Chondrocyte (in vitro differentiated cells): ENCODE measurements around the gene SMIM22. TPM values are rescaled to one million over a fixed set of nuclear protein-coding genes. Genes with fewer than 3 reads are reported as not detected.

ENCODE experiments used
- DNase-seq: peaks from one replicate; pipeline ENCODE4 v3.0.0; 2021; ENCODE audit warnings: mixed read lengths, low spot score
- H3K27ac Mint-ChIP-seq: one replicate; pipeline ENCODE4 v1.8.0; 2021; ENCODE audit warnings: mild to moderate bottlenecking, moderate library complexity, mixed read lengths; ENCODE audit not compliant: unreplicated experiment
- H3K27me3 Mint-ChIP-seq: 2 replicates; pipeline ENCODE4 v1.8.0; 2021; ENCODE audit warnings: low read depth, mixed read lengths
- H3K36me3 Mint-ChIP-seq: 2 replicates; pipeline ENCODE4 v1.8.0; 2021; ENCODE audit warnings: low read depth, mixed read lengths
- H3K4me1 Mint-ChIP-seq: 2 replicates; pipeline ENCODE4 v1.8.0; 2021; ENCODE audit warnings: low read depth, mild to moderate bottlenecking, mixed read lengths
- H3K4me3 Mint-ChIP-seq: one replicate; pipeline ENCODE4 v1.8.0; 2021; ENCODE audit warnings: mild to moderate bottlenecking, moderate library complexity, mixed read lengths; ENCODE audit not compliant: unreplicated experiment
- H3K9me3 Mint-ChIP-seq: 2 replicates; pipeline ENCODE4 v1.8.0; 2021; ENCODE audit warnings: low read depth, mixed read lengths
- CTCF ChIP-seq: fragments of 200-600 bp; sonication (generic); IDR thresholded peaks from 2 replicates; pipeline ENCODE4 v1.5.0; 2021; ENCODE audit warnings: antibody characterized with exemption, mild to moderate bottlenecking, moderate library complexity
- total RNA-seq: library from RNA; stranded (reverse); gene quantifications from 3 replicates; pipeline ENCODE4 v1.2.1, GENCODE V29; 2021

SMIM22 gene
- total RNA-seq, 1 donor from 2014 or later: not detected

- Mint-ChIP-seq H3K9me3 (no peaks in the 10 kb centered on the region), H3K27ac (no peak overlapping the region), H3K4me3 (no peak overlapping the region), H3K27me3 (no peaks in the 10 kb centered on the region), H3K36me3 (no peaks in the 10 kb centered on the region), H3K4me1 (no peaks in the 10 kb centered on the region)
- no peak for DNase-seq
- TF ChIP-seq CTCF: no peak
These were observed 9.3 kb upstream of the SMIM22 start for GRCh38 chr16:4785758-4786433.

- Mint-ChIP-seq H3K9me3 (no peaks in the 10 kb centered on the region), H3K27ac (no peak overlapping the region), H3K4me3 (no peak overlapping the region), H3K4me1 (no peaks in the 10 kb centered on the region), H3K27me3 (no peaks in the 10 kb centered on the region), H3K36me3 (no peaks in the 10 kb centered on the region)
- no peak for DNase-seq
- no peak for TF ChIP-seq CTCF
These were observed 8.1 kb upstream of the SMIM22 start for GRCh38 chr16:4787068-4787467.

GRCh38 chr16:4787627-4788482, 7.3 kb upstream of the SMIM22 start, which contains the start of gene SEPTIN12:
TSS of gene SEPTIN12 (minus strand) at chr16:4788345. CDS start at chr16:4787645, 700 bp downstream.
- H3K4me1 Mint-ChIP-seq: no peaks in the 10 kb centered on the region
- no peaks in the 10 kb centered on the region for H3K9me3 Mint-ChIP-seq
- H3K4me3 Mint-ChIP-seq: no peak within 1 kb of the TSS
- no peak for TF ChIP-seq CTCF
- no peaks in the 10 kb centered on the region for H3K36me3 Mint-ChIP-seq
- H3K27me3 Mint-ChIP-seq: no peaks in the 10 kb centered on the region
- H3K27ac Mint-ChIP-seq: no peak within 1 kb of the TSS
- no peak for DNase-seq

- H3K27ac Mint-ChIP-seq: no peak overlapping the region
- H3K4me3 Mint-ChIP-seq: no peak overlapping the region
- H3K4me1 Mint-ChIP-seq: no peaks in the 10 kb centered on the region
- H3K9me3 Mint-ChIP-seq: no peaks in the 10 kb centered on the region
- no peak for DNase-seq
- TF ChIP-seq CTCF: no peak
- no peaks in the 10 kb centered on the region for H3K27me3 Mint-ChIP-seq
- H3K36me3 Mint-ChIP-seq: no peaks in the 10 kb centered on the region
These were observed 6.7 kb upstream of the SMIM22 start for GRCh38 chr16:4788489-4788889.

GRCh38 chr16:4788910-4789309, 6.3 kb upstream of the SMIM22 start:
- no peaks in the 10 kb centered on the region for H3K36me3 Mint-ChIP-seq
- no peak for DNase-seq
- H3K27ac Mint-ChIP-seq: no peak overlapping the region
- TF ChIP-seq CTCF: no peak
- no peaks in the 10 kb centered on the region for H3K4me1 Mint-ChIP-seq
- H3K4me3 Mint-ChIP-seq: no peak overlapping the region
- H3K9me3 Mint-ChIP-seq: no peaks in the 10 kb centered on the region
- no peaks in the 10 kb centered on the region for H3K27me3 Mint-ChIP-seq
